Stimulated activated CD8-positive, alpha-beta memory T cell treated with anti-CD3 and anti-CD28 coated beads, Interleukin-2, amount 100 ng/mL, for 1 hour (primary cell): ENCODE data around the gene C2CD2L.
A peak's percentile ranks its signal among the peaks of the same experiment; 100 is the strongest.
"Not testable (repeated sequence)": the region's sequence is repeated elsewhere in the genome, so short reads cannot be mapped to it uniquely, and the experiment has no call there.

Experiments
- DNase-seq, 2 donors: peaks; one replicate each; pipeline ENCODE4 v3.0.0-alpha.2; 2020; ENCODE audit warnings: low read depth in 2 of 2

The C2CD2L gene

DNA sequence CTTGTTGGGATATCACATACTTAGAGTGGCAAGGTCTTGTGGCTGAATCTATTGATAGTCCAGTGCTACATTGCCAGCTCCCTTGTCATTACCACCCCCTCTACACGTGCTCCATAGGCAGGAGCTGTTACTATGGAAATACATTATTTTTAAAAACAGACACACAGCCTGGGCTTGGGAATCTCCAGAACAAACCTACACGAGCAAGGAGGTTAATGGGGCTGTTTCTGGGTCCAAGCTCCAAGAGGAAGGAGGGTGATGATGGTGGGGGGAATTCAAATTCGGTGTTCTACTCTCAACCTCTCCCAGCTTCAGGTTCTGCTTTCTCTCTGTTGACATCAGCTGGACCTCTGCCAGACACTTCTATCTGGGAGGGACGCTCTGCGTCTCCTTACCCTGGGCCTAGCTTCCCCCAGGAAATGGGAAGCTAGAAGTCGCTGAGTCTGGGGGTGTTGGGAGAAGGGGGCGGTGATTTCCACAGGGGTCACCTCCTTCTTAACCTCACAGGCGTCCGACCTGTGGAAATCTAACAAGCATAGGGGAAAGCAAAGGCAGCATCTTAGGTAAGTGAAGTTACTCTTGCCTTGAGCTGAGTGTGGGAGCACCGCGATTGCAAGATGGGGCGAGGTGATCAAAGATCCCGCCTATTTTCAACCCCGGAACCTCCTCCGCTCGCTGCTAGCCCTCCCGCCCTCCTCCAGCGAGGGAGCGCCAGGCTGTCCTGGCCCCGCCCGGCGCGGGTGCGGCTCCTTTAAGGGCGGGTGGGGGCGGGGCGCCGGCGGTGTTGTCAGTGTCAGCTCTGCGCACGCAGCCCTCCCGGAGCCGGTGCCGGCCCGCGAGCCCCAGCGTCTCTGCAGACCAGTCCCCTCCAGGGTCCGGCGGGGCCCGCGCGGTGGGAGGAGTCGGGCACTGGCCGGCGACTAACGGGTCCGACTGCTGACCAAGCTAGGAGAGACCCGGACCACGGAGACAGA lies at the start of gene C2CD2L:
C2CD2L (plus strand) TSS at position 781 of the 974 bp plus-strand sequence. CDS start 398 bp downstream, outside the sequence.
- peak; percentile 73 to 78 for DNase-seq

DNA sequence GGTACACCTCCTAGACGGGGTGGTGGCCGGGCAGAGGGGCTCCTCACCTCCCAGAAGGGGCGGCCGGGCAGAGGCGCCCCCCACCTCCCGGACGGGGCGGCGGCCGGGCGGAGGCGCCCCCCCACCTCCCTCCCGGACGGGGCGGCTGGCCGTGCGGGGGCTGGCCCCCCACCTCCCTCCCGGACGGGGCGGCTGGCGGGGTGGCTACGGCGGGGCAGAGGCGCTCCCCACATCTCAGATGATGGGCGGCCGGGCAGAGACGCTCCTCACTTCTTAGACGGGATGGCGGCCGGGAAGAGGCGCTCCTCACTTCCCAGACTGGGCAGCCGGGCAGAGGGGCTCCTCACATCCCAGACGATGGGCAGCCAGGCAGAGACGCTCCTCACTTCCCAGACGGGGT lies 48.0 kb upstream of the C2CD2L start:
- not testable (repeated sequence) for DNase-seq

DNA sequence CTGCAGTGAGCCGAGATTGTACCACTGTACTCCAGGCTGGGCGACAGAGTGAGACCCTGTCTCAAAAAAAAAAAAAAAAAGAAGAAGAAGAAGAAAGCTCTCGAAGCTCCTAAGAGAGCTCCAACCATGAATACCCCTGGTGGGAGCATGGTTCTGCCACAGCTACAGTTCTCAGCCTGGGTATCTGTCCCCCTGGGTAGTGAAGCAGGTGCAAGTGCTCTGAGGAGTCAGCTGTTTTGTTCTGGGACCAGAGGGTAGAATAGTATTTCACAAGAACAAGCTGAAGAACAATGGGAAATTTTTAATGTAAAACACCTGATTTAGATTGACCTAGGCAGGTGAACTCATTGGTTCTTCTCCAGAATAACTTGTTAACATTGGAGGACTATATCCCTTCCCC lies 45.9 kb upstream of the C2CD2L start:
- DNase-seq, result no peak

DNA sequence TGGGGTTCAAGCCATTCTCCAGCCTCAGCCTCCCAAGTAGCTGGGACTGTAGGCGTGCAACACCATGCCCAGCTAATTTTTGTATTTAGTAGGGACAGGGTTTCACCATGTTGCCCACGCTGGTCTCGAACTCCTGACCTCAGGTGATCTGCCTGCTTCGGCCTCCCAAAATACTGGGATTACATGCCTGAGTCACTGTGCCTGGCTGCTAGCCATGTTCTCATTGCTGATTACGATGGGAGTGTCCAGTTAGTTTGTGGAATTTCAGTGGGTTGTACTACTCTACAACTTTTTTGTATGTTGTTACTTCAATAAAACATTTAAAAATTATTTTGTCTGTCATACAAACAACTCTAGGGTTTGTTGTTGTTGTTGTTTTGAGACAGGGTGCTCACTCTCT lies 44.4 kb upstream of the C2CD2L start:
- DNase-seq, result no peak

DNA sequence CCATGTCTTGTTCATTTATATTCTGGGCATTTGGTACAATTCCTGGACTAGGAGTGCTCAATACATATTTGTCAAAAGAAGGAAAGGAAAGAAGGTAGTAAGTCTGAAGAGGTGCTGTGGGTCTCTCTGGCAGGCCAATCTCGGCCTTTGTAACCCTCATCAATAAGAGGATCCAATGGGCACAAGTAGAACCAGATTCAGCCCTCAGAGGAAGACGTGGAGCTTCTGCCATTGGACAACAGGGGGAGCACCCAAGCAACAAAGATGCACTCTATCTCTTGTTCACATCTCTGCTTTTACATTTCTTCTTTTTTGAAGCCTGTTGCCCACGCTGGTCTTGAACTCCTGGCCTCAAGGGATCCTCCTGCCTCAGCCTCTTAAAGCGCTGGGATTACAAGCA lies 41.8 kb upstream of the C2CD2L start:
- peak in 1 of 2 donors; percentile 10 for DNase-seq

- DNase-seq, result peak; percentile 95 to 98
Measured at GRCh38 chr11:119067371-119068222, 39.5 kb upstream of the C2CD2L start, which contains the start of gene VPS11. TSS of gene VPS11 (plus strand) at chr11:119067818. CDS start at chr11:119067824, 6 bp downstream.

DNA sequence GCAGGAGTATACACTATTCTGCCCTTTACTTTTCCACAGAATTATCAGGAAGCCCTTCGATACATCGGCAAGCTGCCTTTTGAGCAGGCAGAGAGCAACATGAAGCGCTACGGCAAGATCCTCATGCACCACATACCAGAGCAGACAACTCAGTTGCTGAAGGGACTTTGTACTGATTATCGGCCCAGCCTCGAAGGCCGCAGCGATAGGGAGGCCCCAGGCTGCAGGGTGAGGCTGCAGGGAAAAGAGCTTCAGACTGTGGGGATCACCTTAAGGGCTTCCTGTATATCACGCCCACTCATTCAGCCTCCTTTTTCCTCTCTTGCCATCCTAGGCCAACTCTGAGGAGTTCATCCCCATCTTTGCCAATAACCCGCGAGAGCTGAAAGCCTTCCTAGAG lies 29.3 kb upstream of the C2CD2L start:
- DNase-seq, result no peak

GRCh38 chr11:119078675-119079420 lies 28.3 kb upstream of the C2CD2L start:
- DNase-seq, result no peak

GRCh38 chr11:119081682-119082260 lies 25.4 kb upstream of the C2CD2L start:
- no peak for DNase-seq

- peak; percentile 73 to 83 for DNase-seq
Measured at GRCh38 chr11:119084663-119085436, 22.3 kb upstream of the C2CD2L start, which contains the start of gene HMBS. TSS of gene HMBS (plus strand) at chr11:119084881. CDS start at chr11:119085034, 153 bp downstream.

DNA sequence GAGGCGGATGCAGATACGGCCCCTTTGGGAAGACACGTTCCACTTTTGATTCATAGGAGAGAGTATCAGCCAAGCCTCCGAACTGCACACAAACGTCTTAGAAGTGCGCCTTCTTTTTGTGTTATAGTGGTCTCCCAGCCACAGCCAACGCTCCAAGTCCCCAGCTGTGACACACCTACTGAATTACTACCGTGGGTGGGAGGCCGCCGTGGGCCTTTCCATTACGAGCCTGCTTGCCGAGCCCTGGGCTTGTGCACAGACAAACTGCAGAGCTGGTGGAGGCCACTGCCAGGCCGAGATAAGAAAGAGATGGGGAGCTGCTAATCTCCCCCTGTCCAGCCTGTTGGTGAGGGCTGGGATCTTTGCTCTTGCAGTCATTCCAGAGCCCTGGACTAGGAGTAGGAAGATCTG lies 21.7 kb upstream of the C2CD2L start:
- no peak for DNase-seq

- DNase-seq, result no peak
Measured at GRCh38 chr11:119087123-119087522, 20.0 kb upstream of the C2CD2L start.

DNA sequence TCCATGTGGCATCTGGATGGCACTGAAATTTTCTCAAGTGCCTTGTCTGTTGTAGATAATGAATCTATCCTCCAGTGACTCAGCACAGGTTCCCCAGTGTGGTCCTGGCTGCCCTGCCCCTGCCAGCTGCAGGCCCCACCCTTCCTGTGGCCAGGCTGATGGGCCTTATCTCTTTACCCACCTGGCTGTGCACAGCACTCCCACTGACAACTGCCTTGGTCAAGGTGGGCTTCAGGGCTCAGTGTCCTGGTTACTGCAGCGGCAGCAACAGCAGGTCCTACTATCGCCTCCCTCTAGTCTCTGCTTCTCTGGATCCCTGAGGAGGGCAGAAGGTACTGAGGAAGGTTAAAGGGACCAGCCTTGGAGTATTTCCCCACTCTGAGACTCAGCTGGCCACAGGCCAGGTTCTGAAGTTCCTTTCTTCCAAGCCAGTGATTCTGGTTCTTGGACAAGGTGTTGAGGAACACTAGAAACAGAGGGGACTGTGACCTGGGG lies 19.4 kb upstream of the C2CD2L start:
- no peak for DNase-seq

GRCh38 chr11:119088406-119088805 lies 18.7 kb upstream of the C2CD2L start:
- no peak for DNase-seq

GRCh38 chr11:119089319-119089718 lies 17.8 kb upstream of the C2CD2L start:
- no peak for DNase-seq

DNA sequence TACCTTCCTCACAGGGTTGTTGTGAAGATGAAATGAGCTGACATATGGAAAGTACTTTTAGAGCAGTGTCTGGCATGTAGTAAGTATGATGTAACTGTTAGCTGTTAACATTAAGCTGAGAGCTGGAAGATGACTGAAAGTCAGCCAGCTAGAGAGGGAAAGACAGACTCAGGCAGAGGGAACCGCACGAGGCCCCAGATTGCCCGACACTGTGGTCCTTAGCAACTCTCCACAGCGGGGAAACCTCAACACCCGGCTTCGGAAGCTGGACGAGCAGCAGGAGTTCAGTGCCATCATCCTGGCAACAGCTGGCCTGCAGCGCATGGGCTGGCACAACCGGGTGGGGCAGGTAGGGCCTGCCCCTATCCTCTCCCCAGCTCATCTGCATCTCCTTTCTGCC lies 16.0 kb upstream of the C2CD2L start:
- no peak for DNase-seq

GRCh38 chr11:119091966-119092879 lies 14.9 kb upstream of the C2CD2L start:
- DNase-seq, result no peak

DNA sequence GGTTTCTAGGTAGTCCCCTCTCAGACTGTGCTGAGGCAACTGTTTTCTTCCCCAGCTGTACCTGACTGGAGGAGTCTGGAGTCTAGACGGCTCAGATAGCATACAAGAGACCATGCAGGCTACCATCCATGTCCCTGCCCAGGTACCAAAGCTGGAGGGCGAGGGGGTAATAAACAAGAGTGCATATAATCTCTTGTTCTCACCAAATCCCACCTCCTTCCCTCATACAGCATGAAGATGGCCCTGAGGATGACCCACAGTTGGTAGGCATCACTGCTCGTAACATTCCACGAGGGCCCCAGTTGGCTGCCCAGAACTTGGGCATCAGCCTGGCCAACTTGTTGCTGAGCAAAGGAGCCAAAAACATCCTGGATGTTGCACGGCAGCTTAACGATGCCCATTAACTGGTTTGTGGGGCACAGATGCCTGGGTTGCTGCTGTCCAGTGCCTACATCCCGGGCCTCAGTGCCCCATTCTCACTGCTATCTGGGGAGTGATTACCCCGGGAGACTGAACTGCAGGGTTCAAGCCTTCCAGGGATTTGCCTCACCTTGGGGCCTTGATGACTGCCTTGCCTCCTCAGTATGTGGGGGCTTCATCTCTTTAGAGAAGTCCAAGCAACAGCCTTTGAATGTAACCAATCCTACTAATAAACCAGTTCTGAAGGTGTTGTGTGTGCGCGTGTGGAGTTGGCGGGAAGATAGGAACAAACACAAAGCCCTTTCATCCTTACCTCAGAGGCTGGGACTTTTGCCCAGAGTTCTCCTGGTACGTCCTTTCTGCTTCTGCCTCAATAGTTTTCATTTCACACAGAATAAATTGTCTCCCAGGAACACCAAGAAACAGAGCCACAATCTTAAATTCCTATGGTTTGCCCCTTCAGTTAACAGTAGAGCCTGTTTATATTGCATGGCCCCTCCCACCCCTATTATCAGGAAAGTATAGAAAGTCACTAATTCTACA lies 14.0 kb upstream of the C2CD2L start:
- DNase-seq, result no peak
